SW 1271 (cell line): ENCODE data around the gene MYO7B.

ENCODE experiments used
- DNase-seq, 2 experiments: peaks; one replicate each; lab custom pipeline; 2025; lab: John Stamatoyannopoulos, UW

Gene MYO7B

GRCh38 chr2:127589841-127590240 is 54.4 kb downstream of the MYO7B start:
- DNase-seq = no peak

GRCh38 chr2:127590386-127591190 is 55.1 kb downstream of the MYO7B start:
- no peak for DNase-seq

- DNase-seq = peak in 1 of 2 experiments; percentile 27
These were observed 55.9 kb downstream of the MYO7B start for GRCh38 chr2:127591221-127591923.

GRCh38 chr2:127592761-127593227 is 57.3 kb downstream of the MYO7B start:
- DNase-seq = no peak

- DNase-seq = no peak
These were observed 58.0 kb downstream of the MYO7B start for GRCh38 chr2:127593228-127594115.

GRCh38 chr2:127594116-127594591 is 58.7 kb downstream of the MYO7B start:
- no peak for DNase-seq

- DNase-seq = no peak
These were observed 61.0 kb downstream of the MYO7B start for GRCh38 chr2:127596311-127597045.

- DNase-seq = no peak
These were observed 61.8 kb downstream of the MYO7B start for GRCh38 chr2:127597046-127597983.

GRCh38 chr2:127597984-127598380 is 62.5 kb downstream of the MYO7B start:
- no peak for DNase-seq

- DNase-seq = no peak
These were observed 63.2 kb downstream of the MYO7B start for GRCh38 chr2:127598711-127599110.

GRCh38 chr2:127599211-127599610 is 63.7 kb downstream of the MYO7B start:
- DNase-seq = no peak

GRCh38 chr2:127604986-127605385 is 69.5 kb downstream of the MYO7B start:
- no peak for DNase-seq

GRCh38 chr2:127605691-127606263 is 70.3 kb downstream of the MYO7B start:
- no peak for DNase-seq

- no peak for DNase-seq
These were observed 71.3 kb downstream of the MYO7B start for GRCh38 chr2:127606625-127607398.

- DNase-seq = no peak
These were observed 72.0 kb downstream of the MYO7B start for GRCh38 chr2:127607399-127607908.

- DNase-seq = no peak
These were observed 72.9 kb downstream of the MYO7B start for GRCh38 chr2:127608061-127609030.

GRCh38 chr2:127609031-127609751 is 73.7 kb downstream of the MYO7B start:
- DNase-seq = no peak
